Measurements from ENCODE around the gene BMPR1A. TPM values are rescaled to one million over a fixed set of nuclear protein-coding genes. Genes with fewer than 3 reads are reported as not detected.
A peak's percentile ranks its signal among the peaks of the same experiment; 100 is the strongest.

Gene BMPR1A
- total RNA-seq, 1 donor from 2014 or later: 32.6 TPM

DNA sequence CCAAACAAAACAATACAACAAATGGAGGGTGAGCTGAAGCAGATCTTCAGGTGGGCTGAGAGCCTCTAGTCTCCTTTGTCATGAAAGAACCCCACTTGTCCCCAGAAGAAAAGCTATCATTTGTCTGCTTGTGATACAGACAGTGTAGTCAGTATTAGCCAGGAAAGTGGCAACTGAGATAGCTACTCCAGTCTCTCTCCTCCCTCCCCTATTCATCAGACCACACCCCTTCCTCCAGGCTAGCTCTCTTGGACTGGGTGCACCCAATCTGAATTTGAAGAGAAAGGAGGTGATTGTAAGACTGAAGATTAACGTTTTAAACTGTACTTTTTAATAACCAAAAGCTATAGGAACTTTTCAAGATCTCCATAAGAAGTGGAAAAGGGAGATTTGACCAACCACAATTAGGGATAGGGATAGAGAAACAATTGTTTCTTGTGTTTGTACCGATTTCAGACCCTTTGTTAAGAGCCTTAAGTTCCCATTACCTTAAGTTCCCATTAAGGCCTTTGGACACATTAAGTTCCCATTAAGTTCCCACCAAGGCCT lies 14.1 kb downstream of the BMPR1A start:
- no peaks in the 10 kb centered on the region for H3K36me3 ChIP-seq (ENCODE audit: control insufficient read depth, insufficient read depth, low read length)
- DNase-seq (ENCODE audit: low read depth): no peak
- TF ChIP-seq, protein P1, sequence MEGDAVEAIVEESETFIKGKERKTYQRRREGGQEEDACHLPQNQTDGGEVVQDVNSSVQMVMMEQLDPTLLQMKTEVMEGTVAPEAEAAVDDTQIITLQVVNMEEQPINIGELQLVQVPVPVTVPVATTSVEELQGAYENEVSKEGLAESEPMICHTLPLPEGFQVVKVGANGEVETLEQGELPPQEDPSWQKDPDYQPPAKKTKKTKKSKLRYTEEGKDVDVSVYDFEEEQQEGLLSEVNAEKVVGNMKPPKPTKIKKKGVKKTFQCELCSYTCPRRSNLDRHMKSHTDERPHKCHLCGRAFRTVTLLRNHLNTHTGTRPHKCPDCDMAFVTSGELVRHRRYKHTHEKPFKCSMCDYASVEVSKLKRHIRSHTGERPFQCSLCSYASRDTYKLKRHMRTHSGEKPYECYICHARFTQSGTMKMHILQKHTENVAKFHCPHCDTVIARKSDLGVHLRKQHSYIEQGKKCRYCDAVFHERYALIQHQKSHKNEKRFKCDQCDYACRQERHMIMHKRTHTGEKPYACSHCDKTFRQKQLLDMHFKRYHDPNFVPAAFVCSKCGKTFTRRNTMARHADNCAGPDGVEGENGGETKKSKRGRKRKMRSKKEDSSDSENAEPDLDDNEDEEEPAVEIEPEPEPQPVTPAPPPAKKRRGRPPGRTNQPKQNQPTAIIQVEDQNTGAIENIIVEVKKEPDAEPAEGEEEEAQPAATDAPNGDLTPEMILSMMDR (IDR thresholded peaks at IDR 0.05; ENCODE audit: insufficient read depth, low read length, severe bottlenecking): no peak

DNA sequence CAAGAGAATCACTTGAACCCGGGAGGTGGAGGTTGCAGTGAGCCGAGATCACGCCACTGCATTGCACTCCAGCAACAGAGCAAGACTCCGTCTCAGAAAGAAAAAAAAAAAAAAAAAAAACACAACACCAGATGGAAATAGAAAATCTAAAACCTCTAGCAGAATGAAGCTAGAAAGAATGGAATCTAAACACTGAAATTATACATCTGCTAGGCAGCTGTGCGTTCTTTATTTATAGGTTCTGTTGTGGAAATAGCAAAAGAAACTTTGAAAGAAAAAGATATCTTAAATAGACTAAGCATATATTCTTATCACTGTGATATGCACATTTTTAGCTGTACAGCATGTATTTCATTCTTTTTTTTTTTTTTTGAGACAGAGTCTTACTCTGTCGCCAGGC lies 17.1 kb downstream of the BMPR1A start:
- no peak for FAIRE-seq

More for the DNA sequence above, 14.1 kb downstream of the BMPR1A start:
- no peak overlapping the region for H3K4me3 ChIP-seq (ENCODE audit: low read depth, low read length)
- FAIRE-seq: no peak
- H3K27me3 ChIP-seq (ENCODE audit: control insufficient read depth, insufficient read depth, low read length): no peaks in the 10 kb centered on the region

DNA sequence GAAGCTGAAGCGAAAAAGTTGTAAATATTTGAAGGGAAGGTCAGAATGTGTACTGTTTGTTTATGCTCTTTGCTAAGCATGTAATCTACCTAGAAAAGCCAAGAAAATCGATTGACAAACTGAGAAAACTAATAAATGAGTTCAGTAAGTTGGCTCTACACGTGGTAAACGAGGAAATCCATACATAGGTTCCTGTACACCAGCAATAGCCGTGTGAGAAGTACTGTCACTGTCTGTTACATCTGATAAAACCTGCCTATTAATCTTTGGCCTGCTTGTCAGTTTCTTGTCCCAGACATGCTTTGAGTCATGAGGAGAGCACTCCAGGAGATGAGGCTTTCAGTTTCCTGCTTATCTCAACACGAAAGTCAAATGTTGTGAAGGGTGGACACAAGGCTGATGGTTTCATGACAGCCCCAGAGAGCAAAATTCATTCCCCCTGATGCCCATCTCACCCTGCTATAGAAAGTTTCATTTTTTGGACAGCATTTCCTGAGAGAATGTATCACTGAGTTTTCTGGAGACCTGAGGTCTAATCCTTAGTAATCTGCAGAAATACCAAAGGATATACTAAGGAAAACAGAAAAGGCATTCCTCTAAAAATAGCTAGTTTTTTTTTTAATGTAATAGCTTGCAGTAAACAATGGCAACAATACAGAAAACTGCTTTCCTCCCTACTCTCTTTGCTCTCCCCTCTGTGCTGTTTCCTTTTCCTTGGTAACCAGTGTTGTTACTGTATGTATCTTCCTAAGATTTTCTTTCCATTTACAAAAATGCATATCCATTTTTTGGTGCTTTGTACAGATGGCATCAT lies 18.8 kb downstream of the BMPR1A start:
- no peak overlapping the region for H3K4me3 ChIP-seq (ENCODE audit: low read depth, low read length)
- TF ChIP-seq, protein P1 (IDR thresholded peaks at IDR 0.05; ENCODE audit: insufficient read depth, low read length, severe bottlenecking): no peak
- FAIRE-seq (no peak), DNase-seq (ENCODE audit: low read depth) (peak; percentile 27)
- H3K27me3 ChIP-seq (ENCODE audit: control insufficient read depth, insufficient read depth, low read length): no peaks in the 10 kb centered on the region
- no peaks in the 10 kb centered on the region for H3K36me3 ChIP-seq (ENCODE audit: control insufficient read depth, insufficient read depth, low read length)

More for the DNA sequence above, 17.1 kb downstream of the BMPR1A start:
- Histone ChIP-seq H3K27me3 (ENCODE audit: control insufficient read depth, insufficient read depth, low read length) (no peaks in the 10 kb centered on the region), H3K4me3 (ENCODE audit: low read depth, low read length) (no peak overlapping the region), H3K36me3 (ENCODE audit: control insufficient read depth, insufficient read depth, low read length) (no peaks in the 10 kb centered on the region)
- TF ChIP-seq, protein P1 (IDR thresholded peaks at IDR 0.05; ENCODE audit: insufficient read depth, low read length, severe bottlenecking): no peak
- DNase-seq (ENCODE audit: low read depth): no peak

DNA sequence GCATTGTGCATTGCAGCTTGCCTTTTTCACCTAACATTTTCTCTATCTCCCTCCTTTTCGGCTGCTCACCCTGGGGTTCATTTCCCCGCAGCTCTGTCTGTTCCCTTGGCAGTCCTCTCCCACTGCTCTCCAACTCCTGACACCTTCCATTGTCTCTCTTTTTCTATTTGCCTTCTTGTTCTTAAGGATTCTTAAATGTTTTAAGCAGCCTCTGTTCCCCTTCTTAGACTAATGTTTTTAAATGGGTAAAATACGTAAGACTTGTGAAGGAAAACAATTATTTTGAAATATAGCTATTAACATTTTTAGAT lies 19.4 kb downstream of the BMPR1A start:
- Histone ChIP-seq H3K36me3 (ENCODE audit: control insufficient read depth, insufficient read depth, low read length) (no peaks in the 10 kb centered on the region), H3K27me3 (ENCODE audit: control insufficient read depth, insufficient read depth, low read length) (no peaks in the 10 kb centered on the region), H3K4me3 (ENCODE audit: low read depth, low read length) (no peak overlapping the region)
- no peak for DNase-seq (ENCODE audit: low read depth)
- FAIRE-seq: no peak
- TF ChIP-seq, protein P1 (IDR thresholded peaks at IDR 0.05; ENCODE audit: insufficient read depth, low read length, severe bottlenecking): no peak

DNA sequence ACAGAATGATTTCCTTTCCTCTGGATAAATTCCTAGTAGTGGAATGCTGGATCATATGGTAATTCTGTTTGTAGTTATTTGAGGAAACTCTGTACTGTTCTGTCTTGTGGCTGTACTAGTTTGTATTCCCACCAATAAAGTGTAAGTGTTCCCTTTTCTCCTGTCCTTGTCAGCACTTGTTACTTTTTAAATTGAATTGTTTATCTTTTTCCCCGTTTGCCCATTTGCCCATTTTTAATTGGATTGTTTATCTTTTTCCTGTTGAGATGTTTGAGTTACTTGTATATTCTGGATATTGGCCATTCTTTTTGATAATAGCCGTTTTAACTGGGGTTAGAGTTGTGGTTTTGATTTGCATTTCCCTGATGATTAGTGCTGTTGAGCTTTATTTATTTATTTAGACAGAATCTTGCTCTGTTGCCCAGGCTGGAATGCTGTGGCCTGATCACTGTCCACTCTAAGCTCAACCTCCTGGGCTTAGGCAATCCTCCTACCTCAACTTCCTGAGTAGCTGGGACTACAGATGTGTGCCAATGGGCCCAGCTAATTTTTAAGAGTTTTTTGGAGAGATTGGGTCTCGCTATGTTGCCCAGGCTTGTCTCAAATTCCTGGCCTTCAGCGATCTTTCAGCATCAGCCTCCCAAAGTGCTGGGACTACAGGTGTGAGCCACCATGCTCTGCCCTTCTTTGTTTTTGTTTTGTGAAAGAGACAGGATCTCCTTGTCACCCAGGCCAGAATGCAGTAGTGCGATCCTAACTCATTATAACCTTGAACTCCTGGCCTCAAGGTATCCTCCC lies 23.0 kb downstream of the BMPR1A start:
- H3K27me3 ChIP-seq (ENCODE audit: control insufficient read depth, insufficient read depth, low read length): no peaks in the 10 kb centered on the region
- no peaks in the 10 kb centered on the region for H3K36me3 ChIP-seq (ENCODE audit: control insufficient read depth, insufficient read depth, low read length)
- DNase-seq (ENCODE audit: low read depth) (no peak), FAIRE-seq (no peak)
- H3K4me3 ChIP-seq (ENCODE audit: low read depth, low read length): no peak overlapping the region
- TF ChIP-seq, protein P1 (IDR thresholded peaks at IDR 0.05; ENCODE audit: insufficient read depth, low read length, severe bottlenecking): no peak
